HG02588 (cell line): ENCODE data around the gene TCF3.
A peak's percentile ranks its signal among the peaks of the same experiment; 100 is the strongest.

ENCODE experiments used
- ATAC-seq: cut with Tn5 transposase; IDR thresholded peaks from one replicate; pipeline ENCODE4 v1.9.1; 2021; ENCODE audit warnings: mild to moderate bottlenecking, moderate library complexity; ENCODE audit not compliant: unreplicated experiment

The TCF3 gene

GRCh38 chr19:1567848-1568227 lies 84.6 kb downstream of the TCF3 start:
- peak; percentile 17 for ATAC-seq

DNA sequence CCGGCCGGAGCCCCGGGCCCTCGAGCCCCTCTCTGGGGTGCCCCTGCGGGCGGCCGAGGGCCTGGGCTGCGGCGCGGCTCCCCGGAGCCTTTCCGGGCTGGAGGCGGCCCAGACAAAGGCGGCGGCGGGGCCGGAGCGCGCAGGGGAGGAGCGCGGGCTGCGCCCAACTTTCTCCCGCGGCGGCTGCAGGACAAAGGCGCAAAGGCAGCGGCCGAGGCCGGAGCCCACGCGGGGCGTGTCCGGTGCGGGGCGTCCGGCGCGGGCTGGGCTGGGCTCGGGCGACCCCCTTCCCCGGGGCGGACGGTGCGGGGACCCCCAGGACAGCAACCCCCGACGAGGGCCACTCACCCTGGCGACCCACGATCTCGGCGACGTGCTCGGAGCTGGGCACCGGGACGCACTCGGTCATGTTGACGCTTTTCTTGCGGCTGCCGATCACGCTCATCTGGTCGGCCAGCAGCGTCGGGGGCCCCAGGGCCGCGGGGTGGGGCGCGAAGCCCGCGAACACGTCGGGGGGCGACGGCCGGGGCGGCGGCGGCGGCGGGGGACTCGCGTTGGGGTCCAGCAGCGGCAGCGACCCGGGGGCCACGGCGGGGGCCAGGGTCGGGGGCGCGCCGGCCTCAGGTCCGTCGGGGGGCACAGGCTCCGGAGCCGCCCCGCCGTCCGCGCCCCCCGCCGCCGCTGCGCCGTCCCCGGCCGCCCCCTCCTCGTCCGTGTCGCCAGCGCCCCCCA lies 85.1 kb downstream of the TCF3 start:
- no peak for ATAC-seq

DNA sequence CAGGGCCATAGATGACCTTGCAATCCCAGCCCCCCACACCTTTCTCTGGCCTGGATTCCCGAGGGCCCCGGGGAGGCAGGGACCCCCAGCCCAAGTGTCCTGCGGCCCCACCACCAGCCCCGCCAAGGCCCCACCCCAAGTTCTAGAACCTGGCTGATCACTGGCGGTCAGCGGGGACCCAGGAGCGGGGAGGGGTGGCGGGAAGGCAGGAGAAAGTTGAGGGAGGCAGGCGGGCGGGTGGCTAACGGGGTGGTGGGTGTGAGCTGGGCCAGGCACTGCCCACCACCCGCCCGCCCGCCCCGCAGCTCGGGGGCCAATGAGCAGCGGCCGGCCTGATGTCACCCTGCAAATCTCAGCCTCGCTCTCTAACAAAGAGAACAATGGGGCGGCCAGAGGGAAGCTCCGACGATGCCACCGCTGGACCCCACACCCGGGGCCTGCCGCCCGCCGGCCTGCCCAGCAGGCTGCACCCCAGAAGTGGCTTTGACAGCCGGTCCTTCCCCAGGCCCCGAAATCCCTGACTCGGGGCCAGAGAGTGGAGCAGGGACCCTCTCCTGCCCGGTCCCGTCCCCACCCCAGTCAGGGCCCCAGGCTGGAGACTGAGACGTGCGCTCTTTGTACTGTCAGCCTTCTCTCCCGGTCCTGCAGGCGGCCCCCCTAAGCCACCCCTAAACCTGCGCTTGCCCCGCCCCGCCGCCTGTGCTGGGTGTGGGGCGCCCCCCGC lies 85.9 kb downstream of the TCF3 start:
- ATAC-seq, result no peak

- ATAC-seq, result no peak
Measured at GRCh38 chr19:1563251-1563650, 89.2 kb downstream of the TCF3 start.

GRCh38 chr19:1561236-1561842 lies 91.1 kb downstream of the TCF3 start:
- ATAC-seq, result no peak

DNA sequence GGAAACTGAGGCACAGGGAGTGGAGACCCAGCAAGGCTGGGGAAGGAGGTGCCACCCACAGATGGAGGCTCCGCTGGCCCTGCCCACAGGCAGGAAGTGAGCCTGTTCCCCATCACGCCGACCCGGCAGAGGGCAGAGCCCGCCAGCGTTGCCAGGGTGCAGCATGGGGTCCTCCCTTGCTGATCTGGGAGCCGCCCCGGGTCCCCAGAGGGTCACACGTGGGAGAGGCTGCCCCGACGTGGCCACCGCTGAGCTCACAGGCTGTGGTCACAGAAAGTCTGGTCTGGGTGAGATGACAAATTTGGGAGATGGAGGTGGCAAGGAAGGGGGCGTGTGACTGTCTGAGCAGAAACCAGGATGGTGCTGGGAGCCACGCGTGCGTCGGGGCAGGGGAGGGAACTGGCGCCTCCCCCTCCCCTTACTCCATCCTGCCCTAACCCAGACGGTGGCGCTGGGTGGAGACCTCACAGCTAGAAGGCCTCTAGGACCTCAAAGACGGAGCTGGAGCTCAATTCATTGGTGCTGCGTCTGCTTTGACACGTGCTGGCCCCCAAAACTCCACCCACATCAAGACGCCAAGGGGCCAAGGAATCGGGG lies 92.0 kb downstream of the TCF3 start:
- no peak for ATAC-seq
